GM21528 (cell line): Measurements from ENCODE around the gene ANO7.

Source experiments
- ATAC-seq: cut with Tn5 transposase; IDR thresholded peaks from one replicate; pipeline ENCODE4 v1.9.1; 2021; ENCODE audit warnings: mild to moderate bottlenecking, moderate library complexity; ENCODE audit not compliant: unreplicated experiment, low FRiP score

Gene ANO7

DNA sequence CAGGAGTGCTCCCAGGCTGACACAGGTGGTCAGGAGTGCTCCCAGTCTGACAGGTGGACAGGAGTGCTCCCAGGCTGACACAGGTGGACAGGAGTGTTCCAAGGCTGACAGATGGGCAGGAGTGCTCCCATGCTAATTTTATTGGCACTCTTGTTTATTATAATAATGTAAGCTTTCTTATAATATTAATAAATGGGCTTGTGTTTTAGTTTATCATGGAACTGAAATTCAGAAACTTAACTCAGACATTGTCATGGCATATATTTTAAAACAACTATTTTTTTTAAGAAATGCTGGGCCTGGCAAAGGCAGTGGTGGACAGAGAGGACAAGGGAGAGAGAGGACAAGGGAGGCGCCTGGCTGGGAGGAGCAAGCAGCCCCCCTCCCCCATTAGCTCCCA, 18.7 kb downstream of the ANO7 start:
- ATAC-seq, result no peak

DNA sequence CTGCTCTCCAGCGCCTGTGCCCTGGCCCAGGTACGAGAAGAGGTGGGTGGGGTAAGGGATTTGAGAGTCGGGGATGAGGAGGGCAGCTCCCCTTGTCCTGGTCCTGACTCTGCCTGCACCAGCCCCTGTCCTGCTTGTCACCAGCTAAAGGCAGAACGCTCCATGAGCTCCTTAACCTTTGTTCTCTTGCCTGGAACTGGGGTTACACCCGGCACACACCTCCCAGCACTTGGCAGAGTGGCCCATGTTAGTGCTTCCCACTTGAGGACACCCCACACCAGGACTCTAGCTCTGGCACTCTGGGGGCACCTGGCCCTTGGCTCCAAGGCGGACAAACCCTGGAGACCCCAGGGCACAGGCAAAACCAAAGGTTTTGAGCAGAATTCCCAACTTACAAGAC, 19.2 kb downstream of the ANO7 start:
- ATAC-seq, result no peak

DNA sequence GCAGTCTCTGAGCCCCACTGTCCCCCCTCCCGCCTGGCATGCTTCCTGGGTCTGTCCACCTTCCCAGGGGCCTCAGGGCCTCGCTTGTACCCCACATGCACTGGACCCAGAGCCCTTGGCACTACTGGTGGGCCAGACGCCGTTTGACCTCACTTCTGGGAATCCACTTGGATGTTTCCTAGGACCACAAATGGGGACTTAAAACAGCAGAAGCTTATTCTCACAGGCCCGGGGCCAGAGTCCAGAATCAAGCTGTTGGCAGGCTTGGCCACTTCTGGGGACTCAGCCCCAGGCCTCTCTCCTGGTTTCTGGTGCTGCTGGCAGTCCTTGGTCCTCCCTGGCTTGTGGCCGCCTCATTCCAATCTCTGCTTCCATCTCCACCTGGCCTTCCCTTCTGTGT, 19.6 kb downstream of the ANO7 start:
- no peak for ATAC-seq

DNA sequence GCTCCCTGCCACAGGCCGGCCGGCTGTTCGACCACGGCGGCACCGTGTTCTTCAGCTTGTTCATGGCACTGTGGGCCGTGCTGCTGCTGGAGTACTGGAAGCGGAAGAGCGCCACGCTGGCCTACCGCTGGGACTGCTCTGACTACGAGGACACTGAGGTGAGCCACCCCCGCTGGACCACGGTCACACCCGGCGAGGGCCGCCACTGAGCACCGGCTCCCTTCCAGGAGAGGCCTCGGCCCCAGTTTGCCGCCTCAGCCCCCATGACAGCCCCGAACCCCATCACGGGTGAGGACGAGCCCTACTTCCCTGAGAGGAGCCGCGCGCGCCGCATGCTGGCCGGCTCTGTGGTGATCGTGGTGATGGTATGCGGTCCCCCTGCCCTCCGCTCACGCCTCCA, 20.8 kb downstream of the ANO7 start:
- ATAC-seq, result no peak

DNA sequence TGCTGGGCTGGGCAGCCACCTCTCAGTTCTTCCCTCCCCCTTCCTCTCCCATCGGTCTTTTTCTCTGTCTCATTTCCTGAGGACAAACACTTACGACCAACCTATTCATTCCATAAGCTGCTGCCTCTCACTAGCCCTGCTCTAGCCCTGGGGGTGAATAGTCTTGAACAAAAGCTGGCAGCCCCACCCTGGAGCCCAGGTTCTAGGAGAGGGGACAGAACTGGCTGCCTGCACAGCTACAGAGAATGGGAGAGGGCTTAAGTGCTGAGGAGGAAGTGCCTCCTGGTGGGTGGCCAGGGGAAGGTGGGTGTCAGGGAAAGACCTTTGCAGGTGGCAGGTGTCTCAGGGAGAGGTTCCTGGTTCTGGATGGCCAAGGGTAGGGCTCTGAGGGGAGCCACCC, 22.8 kb downstream of the ANO7 start:
- ATAC-seq, result no peak

DNA sequence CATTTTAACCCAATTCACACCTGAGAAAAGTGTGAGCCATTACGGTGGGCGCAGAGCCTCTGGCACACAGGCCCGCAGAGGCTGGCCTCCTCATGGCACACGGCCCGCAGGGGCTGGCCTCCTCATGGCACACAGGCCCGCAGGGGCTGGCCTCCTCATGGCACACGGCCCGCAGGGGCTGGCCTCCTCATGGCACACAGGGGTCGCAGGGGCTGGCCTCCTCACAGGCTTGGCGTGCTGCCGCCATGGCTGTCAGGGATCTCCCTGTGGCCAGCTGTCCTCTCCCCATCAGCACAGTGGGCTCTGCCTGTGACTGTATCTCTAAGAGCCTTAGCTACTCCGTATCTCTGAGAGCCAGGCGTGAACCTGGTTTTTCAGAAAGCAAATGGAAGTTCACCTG, 24.6 kb downstream of the ANO7 start:
- no peak for ATAC-seq

DNA sequence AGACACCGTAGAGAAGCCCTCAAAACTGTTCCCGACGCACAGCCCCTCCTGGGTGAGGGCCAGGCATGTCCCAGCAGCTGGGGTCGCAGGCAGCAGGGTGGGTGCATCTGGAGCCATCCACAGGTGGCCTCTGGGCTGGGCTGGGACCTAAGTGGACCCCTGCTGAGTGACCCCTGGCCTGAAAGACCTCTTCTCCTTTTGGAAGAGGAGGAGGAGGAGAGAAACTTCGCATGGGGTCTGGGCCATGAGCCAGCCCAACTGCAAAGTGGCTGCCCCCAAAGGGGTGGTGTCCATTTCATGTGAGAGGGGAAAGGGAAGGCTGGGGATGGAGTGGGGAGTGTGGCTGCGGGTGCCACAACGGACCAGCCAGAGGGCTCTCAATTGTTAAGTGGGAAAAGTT, 25.1 kb downstream of the ANO7 start:
- ATAC-seq, result no peak

DNA sequence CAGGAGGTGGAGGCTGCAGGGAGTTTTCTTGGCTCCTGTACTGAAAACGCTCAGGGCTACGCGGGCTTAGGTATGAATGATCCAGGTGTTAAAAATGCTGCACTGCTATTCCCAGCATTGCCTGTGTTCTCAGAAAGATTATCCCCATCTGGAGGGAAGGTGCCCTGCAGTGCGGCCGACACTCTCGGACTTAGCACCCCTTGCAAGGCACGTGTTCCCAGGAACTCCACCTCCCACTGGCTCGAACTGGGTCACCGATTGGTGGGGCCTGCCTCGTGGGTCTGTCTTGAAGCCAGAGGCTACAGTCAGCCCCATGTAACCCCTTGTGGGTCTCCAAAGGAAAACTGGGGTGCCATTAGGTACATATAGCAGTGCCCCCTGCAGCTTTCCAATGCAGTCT, 25.7 kb downstream of the ANO7 start:
- ATAC-seq, result no peak

DNA sequence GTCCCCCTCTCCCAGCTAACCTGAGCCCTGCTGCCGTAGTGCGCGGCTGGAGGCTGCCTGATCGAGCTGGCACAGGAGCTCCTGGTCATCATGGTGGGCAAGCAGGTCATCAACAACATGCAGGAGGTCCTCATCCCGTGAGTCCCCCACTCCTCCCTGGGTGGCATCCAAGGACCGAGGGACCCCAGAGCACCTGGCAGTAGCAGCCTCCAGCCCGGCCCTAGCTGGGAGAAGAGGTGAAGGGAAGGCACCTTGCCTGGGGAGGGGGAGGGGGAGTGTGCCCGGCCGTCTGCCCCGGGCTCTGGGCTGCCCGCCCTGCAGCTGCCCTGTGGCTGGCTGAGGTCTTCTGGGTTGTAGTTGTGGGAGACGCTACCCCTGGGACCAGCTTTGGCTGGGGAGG, 26.3 kb downstream of the ANO7 start:
- ATAC-seq, result no peak

DNA sequence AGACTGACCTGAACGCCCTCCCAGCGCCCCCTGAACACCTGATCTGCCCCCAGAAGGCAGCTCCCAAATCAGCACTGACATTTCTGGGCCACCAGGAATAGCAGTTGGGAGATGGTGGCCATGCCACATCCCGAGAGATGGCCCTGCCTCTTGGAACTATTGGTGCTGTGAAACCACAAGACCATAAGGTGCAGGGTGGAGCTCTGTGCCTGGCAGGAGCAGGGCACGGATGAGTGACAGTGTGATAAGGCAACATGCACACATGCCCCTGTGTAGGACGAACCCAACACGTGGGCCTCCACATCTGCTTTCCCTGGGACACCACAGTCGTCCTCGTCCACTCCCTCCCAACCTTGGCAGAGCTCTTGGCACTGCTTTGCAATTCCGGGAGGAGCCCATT, 26.9 kb downstream of the ANO7 start:
- no peak for ATAC-seq

DNA sequence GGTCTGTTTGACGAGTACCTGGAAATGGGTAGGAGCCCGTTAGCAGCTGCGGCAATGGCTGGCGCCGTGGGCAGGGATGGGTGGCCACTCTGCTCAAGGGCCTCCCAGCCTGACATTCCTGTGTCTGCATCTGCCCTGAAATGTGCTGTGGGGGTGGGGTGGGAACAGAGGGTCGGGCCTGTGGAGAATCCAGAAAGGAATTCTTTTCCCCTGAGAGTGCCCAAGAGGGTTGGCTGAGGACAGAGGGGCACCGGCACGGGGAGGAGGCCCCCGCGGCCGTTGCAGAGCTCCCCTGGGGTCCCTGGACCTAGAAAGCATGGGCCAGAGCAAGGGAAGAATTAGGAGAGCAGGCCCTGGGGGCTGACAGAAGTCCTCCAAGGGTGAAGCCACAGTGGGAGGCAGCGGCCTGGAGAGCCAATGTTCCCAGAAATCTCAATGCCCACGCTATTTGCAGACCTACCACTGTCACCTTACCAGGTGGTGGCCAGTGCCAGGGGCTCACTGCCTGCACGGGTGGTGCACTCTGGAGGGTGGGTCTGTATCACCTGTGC, 27.8 kb downstream of the ANO7 start:
- no peak for ATAC-seq

DNA sequence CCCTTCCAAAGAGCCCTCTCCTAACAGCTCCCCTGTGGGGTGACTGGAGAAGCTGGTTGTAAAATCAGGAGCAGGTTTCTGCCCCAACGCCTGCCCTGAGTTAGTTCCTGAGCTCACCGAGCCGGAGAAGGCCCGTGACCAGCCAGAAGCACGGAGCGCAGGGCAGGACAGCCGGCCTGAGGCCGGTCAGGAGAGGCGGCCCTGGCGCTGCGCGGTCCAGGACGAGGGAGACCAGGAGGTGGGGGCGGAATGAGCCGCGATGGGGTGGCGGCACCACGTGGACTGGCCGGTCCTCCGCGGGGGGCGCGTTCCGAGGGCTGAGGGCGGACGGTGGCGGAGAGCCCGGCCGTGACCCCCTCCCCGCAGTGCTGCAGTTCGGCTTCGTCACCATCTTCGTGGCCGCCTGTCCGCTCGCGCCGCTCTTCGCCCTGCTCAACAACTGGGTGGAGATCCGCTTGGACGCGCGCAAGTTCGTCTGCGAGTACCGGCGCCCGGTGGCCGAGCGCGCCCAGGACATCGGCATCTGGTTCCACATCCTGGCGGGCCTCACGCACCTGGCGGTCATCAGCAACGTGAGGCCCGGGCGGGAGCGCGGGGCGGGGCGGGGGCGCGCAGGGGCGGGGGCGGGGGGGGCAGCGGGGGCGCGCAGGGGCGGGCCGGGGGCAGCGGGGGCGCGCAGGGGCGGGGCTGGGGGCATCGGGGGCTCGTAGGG, 29.0 kb downstream of the ANO7 start:
- ATAC-seq, result no peak

DNA sequence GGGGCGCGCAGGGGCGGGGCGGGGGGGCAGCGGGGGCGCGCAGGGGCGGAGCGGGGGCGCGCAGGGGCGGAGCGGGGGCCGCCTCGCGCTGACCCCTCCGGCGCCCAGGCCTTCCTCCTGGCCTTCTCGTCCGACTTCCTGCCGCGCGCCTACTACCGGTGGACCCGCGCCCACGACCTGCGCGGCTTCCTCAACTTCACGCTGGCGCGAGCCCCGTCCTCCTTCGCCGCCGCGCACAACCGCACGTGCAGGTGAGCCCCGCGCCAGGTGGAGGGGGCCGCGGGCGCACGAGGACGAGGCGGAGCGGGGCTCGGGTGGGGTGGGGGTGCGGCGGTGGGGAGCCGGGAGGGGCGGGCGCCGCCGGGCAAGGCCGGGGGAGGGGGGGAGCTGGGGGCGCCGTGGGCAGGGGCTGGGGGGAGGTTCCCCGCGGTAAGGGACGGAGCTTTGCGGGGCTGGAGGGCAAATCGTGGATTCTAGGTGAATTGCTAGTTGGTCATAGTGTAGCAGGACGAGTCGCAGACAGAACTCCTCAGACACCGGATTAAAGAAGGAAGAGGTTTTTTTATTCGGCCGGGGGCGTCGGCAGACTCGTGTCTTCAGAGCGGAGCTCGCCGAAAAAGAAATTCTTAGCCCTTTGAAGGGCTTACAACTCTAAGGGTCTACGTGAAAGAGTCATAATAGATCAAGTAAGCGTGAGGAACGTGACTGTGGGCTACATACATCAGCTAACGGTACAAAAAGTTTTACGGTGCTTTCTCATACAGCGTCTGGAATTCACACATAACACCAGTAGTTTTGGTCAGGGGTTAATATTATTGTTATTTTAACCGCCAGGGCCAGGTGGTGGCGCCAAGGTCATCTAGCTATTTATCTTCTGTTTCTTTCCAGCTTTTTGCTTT, 29.9 kb downstream of the ANO7 start:
- ATAC-seq, result no peak

DNA sequence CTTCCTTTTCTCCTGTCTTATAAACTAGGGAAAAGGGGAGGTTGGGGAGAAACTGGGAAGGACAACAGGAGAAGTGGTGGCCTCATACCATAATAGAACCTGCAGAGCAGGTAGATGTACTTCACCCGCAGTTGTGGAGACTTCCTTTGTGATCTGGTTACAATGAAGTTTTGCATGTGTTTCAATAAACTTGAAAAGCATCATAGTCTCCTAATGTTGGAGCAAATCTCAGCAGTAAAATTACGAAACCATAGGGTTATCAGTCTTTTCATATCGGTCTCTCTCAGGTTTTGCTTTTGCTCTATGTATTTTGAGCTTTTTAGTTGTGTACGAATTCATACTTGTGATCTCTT, 30.5 kb downstream of the ANO7 start:
- no peak for ATAC-seq

DNA sequence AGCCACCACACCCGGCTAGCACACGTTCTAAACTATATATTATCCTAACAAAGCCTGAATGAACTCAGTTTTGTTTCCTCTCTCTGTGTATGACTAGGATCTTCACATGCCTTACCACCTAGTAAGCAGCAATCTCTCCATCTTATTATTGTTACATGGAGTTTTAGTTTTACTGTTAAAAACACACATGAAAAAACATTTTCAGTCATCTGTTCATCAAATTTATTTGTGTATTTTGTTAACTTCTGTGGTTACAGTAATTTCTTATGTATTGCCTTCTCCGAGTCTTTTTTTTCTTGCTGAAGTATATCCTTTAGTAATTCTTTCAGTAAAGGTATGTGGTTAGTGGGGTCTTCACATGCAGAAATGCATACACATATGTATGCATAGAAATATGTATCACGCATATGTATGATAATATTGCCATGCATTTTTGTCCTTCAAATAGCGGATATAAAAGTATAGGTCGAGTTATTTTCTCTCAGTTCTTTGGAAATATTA, 31.4 kb downstream of the ANO7 start:
- no peak for ATAC-seq

DNA sequence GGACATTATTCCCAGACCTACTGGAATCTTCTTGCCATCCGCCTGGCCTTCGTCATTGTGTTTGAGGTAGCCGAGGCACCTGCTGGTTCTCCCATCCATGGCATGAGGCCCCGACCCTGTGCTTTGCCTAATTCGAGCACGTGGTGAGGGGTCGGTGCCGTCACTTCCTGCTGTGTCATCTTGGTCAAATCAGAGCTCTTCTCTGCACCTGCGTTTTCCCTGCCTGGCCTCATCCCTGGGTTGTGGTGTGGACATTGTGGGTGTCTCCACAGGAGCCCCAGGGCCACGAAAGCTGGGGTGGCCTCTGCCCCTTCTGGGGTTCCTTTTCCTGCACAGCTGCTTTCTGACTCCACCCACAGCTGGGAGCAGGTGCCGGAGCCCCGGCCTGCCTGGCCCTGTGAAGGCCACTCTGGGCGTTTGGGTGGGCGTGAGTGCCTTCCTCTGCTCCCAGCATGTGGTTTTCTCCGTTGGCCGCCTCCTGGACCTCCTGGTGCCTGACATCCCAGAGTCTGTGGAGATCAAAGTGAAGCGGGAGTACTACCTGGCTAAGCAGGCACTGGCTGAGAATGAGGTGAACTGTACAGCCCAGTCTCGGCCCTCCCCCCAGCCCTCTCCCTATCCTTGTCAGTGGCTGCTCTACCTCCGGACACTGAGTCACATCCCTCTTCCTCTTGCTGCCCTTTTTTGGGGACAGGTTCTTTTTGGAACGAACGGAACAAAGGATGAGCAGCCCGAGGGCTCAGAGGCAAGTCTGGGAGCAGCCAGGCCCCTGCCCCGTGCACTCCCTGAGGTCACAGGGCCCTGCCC, 34.9 kb downstream of the ANO7 start:
- no peak for ATAC-seq

DNA sequence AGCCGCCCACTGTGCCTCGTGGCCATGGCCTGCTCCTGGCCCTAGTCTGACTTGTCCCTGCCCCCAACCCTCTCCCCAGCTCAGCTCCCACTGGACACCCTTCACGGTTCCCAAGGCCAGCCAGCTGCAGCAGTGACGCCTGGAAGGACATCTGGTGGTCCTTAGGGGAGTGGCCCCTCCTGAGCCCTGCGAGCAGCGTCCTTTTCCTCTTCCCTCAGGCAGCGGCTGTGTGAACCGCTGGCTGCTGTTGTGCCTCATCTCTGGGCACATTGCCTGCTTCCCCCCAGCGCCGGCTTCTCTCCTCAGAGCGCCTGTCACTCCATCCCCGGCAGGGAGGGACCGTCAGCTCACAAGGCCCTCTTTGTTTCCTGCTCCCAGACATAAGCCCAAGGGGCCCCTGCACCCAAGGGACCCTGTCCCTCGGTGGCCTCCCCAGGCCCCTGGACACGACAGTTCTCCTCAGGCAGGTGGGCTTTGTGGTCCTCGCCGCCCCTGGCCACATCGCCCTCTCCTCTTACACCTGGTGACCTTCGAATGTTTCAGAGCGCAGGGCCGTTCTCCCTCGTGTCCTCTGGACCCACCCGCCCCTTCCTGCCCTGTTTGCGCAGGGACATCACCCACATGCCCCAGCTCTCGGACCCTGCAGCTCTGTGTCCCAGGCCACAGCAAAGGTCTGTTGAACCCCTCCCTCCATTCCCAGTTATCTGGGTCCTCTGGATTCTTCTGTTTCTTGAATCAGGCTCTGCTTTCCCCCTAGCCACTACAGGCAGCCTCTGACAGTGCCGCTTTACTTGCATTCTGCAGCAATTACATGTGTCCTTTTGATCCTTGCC, 35.8 kb downstream of the ANO7 start:
- ATAC-seq, result no peak

DNA sequence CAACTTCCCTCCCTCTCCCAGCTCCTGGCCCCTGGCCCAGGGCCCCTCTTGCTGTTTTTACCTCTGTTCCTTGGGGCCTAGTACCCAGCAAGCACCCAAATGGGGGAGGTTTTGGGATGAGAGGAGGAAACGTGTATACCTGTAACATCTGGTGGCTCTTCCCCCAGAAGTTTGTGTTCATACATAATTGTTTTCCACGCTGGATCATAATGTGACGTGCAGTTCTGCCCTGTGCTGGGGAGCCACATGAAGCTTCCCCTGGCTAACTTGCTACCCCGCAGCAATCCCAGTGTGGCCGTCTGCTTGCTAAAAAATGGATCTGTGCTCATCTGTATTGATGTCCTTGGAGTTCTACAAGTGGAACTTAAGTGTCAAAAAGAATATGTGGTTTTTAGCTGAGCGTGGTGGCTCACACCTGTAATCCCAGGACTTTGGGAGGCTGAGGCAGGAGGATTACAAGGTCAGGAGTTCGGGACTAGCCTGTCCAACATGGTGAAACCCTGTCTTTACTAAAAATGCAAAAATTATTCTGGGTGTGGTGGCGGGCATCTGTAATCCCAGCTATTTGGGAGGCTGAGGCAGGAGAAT, 36.5 kb downstream of the ANO7 start:
- no peak for ATAC-seq

DNA sequence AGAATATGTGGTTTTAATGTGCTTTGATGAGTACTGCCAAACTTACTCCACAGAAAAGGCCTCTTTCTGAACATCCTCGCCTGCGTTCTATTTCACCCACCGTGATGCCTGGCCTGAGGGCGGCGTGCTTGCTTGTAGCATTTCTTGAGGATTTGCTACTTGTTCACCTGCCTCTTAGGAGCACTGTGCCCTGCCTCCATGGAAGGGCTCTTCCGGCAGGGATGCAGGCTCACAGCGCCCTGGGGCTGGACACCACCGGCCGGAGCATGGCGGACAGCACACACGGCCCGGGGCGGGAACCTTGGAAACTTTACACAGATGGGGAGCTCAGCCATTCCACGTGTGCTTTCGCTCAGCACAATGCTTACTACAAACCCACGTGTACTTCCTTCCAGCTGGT, 37.1 kb downstream of the ANO7 start:
- no peak for ATAC-seq

DNA sequence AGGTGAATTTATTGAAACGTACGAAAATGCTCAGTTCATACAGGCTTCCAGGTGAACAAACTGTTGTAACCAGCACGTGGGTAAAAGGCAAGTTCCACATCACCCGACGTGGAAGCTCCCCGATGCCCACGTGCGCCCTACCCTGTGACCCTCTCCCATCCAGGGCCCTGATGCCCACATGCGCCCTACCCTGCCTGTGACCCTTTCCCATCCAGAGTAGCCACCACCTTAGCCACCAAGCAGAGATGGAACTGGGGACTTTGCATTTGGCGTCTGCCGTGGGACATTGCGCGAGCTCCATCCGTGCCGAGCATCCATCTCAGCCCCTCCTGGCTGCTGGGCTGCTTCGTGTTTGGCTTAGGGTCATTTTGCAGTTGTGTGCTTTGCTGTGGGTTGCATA, 37.5 kb downstream of the ANO7 start:
- ATAC-seq, result no peak
